Adrenal gland (tissue), 5 donors: ENCODE results near the gene COL18A1.

Experiments used
- POLR2A ChIP-seq, 2 donors: fragments of 450-650 bp; IDR thresholded peaks; one replicate each; pipeline ENCODE4 v1.6.1; 2017; ENCODE audit warnings: antibody characterized with exemption in 2 of 2, mild to moderate bottlenecking in 2 of 2, moderate library complexity in 1 of 2
- TF ChIP-seq, protein P1 (sequence below), 6 experiments: fragments of 450-650 bp in 4 of 6; fragments of 200-600 bp in 2 of 6; sonication (generic) in 1 of 6; IDR thresholded peaks; 1 replicate in 5 of 6; 2 replicates in 1 of 6; pipeline versions ENCODE4 v1.5.1 to v1.8.0; 2016 to 2021; ENCODE audit warnings: antibody characterized with exemption in 6 of 6, mild to moderate bottlenecking in 2 of 6, moderate library complexity in 1 of 6
- donor health status: DM: no; HTN: no; CAD: no.

- TF ChIP-seq, protein P1, sequence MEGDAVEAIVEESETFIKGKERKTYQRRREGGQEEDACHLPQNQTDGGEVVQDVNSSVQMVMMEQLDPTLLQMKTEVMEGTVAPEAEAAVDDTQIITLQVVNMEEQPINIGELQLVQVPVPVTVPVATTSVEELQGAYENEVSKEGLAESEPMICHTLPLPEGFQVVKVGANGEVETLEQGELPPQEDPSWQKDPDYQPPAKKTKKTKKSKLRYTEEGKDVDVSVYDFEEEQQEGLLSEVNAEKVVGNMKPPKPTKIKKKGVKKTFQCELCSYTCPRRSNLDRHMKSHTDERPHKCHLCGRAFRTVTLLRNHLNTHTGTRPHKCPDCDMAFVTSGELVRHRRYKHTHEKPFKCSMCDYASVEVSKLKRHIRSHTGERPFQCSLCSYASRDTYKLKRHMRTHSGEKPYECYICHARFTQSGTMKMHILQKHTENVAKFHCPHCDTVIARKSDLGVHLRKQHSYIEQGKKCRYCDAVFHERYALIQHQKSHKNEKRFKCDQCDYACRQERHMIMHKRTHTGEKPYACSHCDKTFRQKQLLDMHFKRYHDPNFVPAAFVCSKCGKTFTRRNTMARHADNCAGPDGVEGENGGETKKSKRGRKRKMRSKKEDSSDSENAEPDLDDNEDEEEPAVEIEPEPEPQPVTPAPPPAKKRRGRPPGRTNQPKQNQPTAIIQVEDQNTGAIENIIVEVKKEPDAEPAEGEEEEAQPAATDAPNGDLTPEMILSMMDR (IDR thresholded peaks at IDR 0.05), result no peak
- no peak for TF ChIP-seq POLR2A (IDR thresholded peaks at IDR 0.05)
These were observed 24.5 kb downstream of the COL18A1 start for GRCh38 chr21:45429221-45430175.
